Osteoblast (primary cell): ENCODE results near the gene NEMF. TPM values are rescaled to one million over a fixed set of nuclear protein-coding genes. Genes with fewer than 3 reads are reported as not detected.
A peak's percentile ranks its signal among the peaks of the same experiment; 100 is the strongest.

ENCODE experiments used
- DNase-seq: peaks from one replicate; pipeline ENCODE4 v3.0.0; 2011; ENCODE audit warnings: low spot score, mixed read lengths; ENCODE audit not compliant: insufficient read length; ENCODE audit errors: missing footprints
- H2AFZ ChIP-seq: 2 replicates; pipeline ENCODE4 v1.6.0; 2011; ENCODE audit warnings: mild to moderate bottlenecking, low read length
- H3K27ac ChIP-seq: 2 replicates; pipeline ENCODE4 v1.5.1; 2011; ENCODE audit warnings: mild to moderate bottlenecking, low read depth, low read length, moderate library complexity
- H3K27me3 ChIP-seq: 2 replicates; pipeline ENCODE4 v1.6.0; 2012; ENCODE audit warnings: mild to moderate bottlenecking, control low read depth, inconsistent platforms, low read length, moderate library complexity; ENCODE audit not compliant: insufficient read depth
- H3K36me3 ChIP-seq: 2 replicates; pipeline ENCODE4 v1.5.1; 2011; ENCODE audit warnings: mild to moderate bottlenecking, low read length, control low read depth, moderate library complexity; ENCODE audit not compliant: insufficient read depth
- H3K4me1 ChIP-seq: 2 replicates; pipeline ENCODE4 v1.5.1; 2011; ENCODE audit warnings: mild to moderate bottlenecking, low read length, control low read depth, moderate library complexity; ENCODE audit not compliant: insufficient read depth
- H3K4me2 ChIP-seq: 2 replicates; pipeline ENCODE4 v1.6.0; 2011; ENCODE audit warnings: mild to moderate bottlenecking, low read length; ENCODE audit not compliant: insufficient read depth
- H3K4me3 ChIP-seq: fragments of 200-600 bp; sonication (generic); 3 replicates; pipeline ENCODE4 v1.5.1; 2012; ENCODE audit warnings: mild to moderate bottlenecking, low read length, inconsistent platforms; ENCODE audit not compliant: insufficient read depth
- H3K79me2 ChIP-seq: 2 replicates; pipeline ENCODE4 v1.6.0; 2012; ENCODE audit warnings: mild to moderate bottlenecking, low read length, control low read depth, inconsistent platforms; ENCODE audit not compliant: insufficient read depth
- H3K9me3 ChIP-seq: 2 replicates; pipeline ENCODE4 v1.5.1; 2011; ENCODE audit warnings: low read depth, low read length, control low read depth
- H4K20me1 ChIP-seq: 2 replicates; pipeline ENCODE4 v1.6.0; 2012; ENCODE audit warnings: mild to moderate bottlenecking, low read length, control low read depth; ENCODE audit not compliant: insufficient read depth
- CTCF ChIP-seq: IDR thresholded peaks from 2 replicates; pipeline ENCODE4 v1.5.1; 2011; ENCODE audit warnings: mild to moderate bottlenecking, low read depth, low read length, moderate library complexity; ENCODE audit errors: extremely low read depth
- total RNA-seq: library from RNA; depleted of rRNA; stranded (reverse); fragments of >200 nt; gene quantifications from 2 replicates; pipeline ENCODE4 v1.2.3, GENCODE V29; 2012

NEMF gene
- total RNA-seq, 1 donor = 54.3 TPM

- DNase-seq = no peak
- no peaks in the 10 kb centered on the region for H3K27me3 ChIP-seq
- no peak overlapping the region for H3K4me3 ChIP-seq
- no peaks in the 10 kb centered on the region for H3K36me3 ChIP-seq
- TF ChIP-seq CTCF = no peak
- H2AFZ ChIP-seq = no peak overlapping the region
- H3K9me3 ChIP-seq = no peaks in the 10 kb centered on the region
- no peaks in the 10 kb centered on the region for H4K20me1 ChIP-seq
- no peak overlapping the region for H3K27ac ChIP-seq
- no peak overlapping the region for H3K4me2 ChIP-seq
- H3K79me2 ChIP-seq = no peaks in the 10 kb centered on the region
- H3K4me1 ChIP-seq = peaks cover 5% of the 10 kb centered on the region
Measured at GRCh38 chr14:49886523-49886922, 33.9 kb upstream of the NEMF start.

GRCh38 chr14:49882826-49883694 is 30.5 kb upstream of the NEMF start:
- Histone ChIP-seq H3K4me2 (no peak overlapping the region), H3K79me2 (no peaks in the 10 kb centered on the region), H3K4me3 (no peak overlapping the region), H3K4me1 (peaks cover 8% of the 10 kb centered on the region), H3K36me3 (no peaks in the 10 kb centered on the region), H3K27me3 (no peaks in the 10 kb centered on the region), H2AFZ (peak overlapping the region; percentile 48), H3K27ac (no peak overlapping the region), H4K20me1 (no peaks in the 10 kb centered on the region), H3K9me3 (no peaks in the 10 kb centered on the region)
- TF ChIP-seq CTCF = no peak
- DNase-seq = no peak

GRCh38 chr14:49881350-49882001 is 28.9 kb upstream of the NEMF start:
- Histone ChIP-seq H3K4me1 (peaks cover 8% of the 10 kb centered on the region), H3K9me3 (no peaks in the 10 kb centered on the region), H3K27ac (no peak overlapping the region), H3K27me3 (no peaks in the 10 kb centered on the region), H4K20me1 (no peaks in the 10 kb centered on the region), H2AFZ (no peak overlapping the region), H3K79me2 (no peaks in the 10 kb centered on the region), H3K4me2 (no peak overlapping the region), H3K4me3 (no peak overlapping the region), H3K36me3 (no peaks in the 10 kb centered on the region)
- no peak for DNase-seq
- TF ChIP-seq CTCF = no peak
